Raji (cell line): ENCODE results near the gene BLTP3B.

Source experiments
- POLR2A ChIP-seq: IDR thresholded peaks from 2 replicates; pipeline ENCODE4 v1.6.1; 2011; ENCODE audit warnings: low read depth, low read length, control low read depth; ENCODE audit not compliant: insufficient read depth

BLTP3B gene

GRCh38 chr12:100133200-100133599 is 9.5 kb downstream of the BLTP3B start:
- no peak for TF ChIP-seq POLR2A

- no peak for TF ChIP-seq POLR2A
Measured at GRCh38 chr12:100128512-100128908, 14.2 kb downstream of the BLTP3B start.

- TF ChIP-seq POLR2A: no peak
Measured at GRCh38 chr12:100127766-100128511, 14.7 kb downstream of the BLTP3B start.

GRCh38 chr12:100123316-100124095 is 19.2 kb downstream of the BLTP3B start:
- no peak for TF ChIP-seq POLR2A

GRCh38 chr12:100120355-100120754 is 22.3 kb downstream of the BLTP3B start:
- no peak for TF ChIP-seq POLR2A

GRCh38 chr12:100115291-100115690 is 27.4 kb downstream of the BLTP3B start:
- no peak for TF ChIP-seq POLR2A

GRCh38 chr12:100114574-100114973 is 28.1 kb downstream of the BLTP3B start:
- no peak for TF ChIP-seq POLR2A

GRCh38 chr12:100110276-100110675 is 32.4 kb downstream of the BLTP3B start:
- no peak for TF ChIP-seq POLR2A

GRCh38 chr12:100106861-100107260 is 35.8 kb downstream of the BLTP3B start:
- no peak for TF ChIP-seq POLR2A

GRCh38 chr12:100105661-100106060 is 37.0 kb downstream of the BLTP3B start:
- no peak for TF ChIP-seq POLR2A

- TF ChIP-seq POLR2A: no peak
Measured at GRCh38 chr12:100101000-100101399, 41.7 kb downstream of the BLTP3B start.
